GM06990 (cell line): ENCODE results near the gene GRAMD2A.
A peak's percentile ranks its signal among the peaks of the same experiment; 100 is the strongest.

ENCODE experiments used
- DNase-seq: peaks from one replicate; pipeline ENCODE4 v3.0.0-alpha.2; 2011; ENCODE audit not compliant: insufficient read length; ENCODE audit errors: extremely low read depth
- H3K27me3 ChIP-seq: replicated peaks from 2 replicates; pipeline ENCODE4 v1.6.0; 2011; ENCODE audit warnings: low read length; ENCODE audit not compliant: control insufficient read depth, insufficient read depth
- H3K36me3 ChIP-seq: 2 replicates; pipeline ENCODE4 v1.5.1; 2011; ENCODE audit warnings: low read length; ENCODE audit not compliant: control insufficient read depth, insufficient read depth
- H3K4me3 ChIP-seq: replicated peaks from 2 replicates; pipeline ENCODE4 v1.5.1; 2011; ENCODE audit warnings: low read depth, mild to moderate bottlenecking, control low read depth, low read length
- TF ChIP-seq, protein P1 (sequence below): IDR thresholded peaks from 2 replicates; pipeline ENCODE4 v1.5.1; 2011; ENCODE audit warnings: low read length, control low read depth, mild to moderate bottlenecking, inconsistent platforms; ENCODE audit not compliant: insufficient read depth, poor library complexity, severe bottlenecking

GRAMD2A gene

DNA sequence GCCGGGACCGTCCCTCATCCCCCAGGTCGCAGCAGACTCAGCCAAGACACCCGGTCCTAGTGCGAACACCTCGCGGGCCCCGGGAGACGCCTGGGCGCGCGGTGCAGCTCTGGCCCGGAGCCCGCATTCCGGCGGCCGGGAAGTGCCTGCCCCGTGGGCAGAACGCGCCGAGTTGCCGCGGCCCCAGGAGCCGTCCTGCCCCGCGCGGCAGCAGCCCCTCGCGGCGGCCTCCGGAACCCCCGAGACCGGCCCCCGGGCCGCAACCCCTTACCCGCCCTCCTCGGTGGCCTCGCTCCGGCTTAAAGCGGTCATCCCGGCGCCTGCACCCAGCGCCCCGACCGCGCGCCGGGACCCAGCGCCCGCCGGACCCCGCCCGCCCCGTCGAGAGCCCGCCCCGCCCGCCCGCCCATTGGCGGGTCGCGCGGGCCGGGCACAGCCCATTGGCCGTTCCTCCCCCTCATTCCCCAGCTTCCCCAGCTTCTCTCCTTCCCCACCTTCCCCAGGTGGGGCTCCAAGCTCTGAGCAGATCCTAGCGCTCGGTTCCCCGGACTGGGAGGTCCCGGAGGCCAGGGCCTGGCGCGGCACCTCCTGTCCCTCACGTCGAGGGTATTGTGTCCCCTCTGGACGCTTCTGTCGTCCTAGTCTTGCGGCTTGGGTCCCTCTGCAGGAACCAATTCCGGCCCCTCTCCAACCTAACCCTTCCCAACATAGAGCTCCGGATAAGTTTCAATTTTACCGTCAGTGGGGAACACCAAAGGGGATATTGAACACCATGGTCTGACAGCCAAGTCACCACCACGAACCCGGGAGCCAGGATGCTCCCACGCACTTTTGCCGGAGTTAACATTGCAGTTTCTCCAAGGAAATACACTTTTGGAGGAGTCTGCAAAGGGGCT lies at the start of gene GRAMD2A:
TSS of gene GRAMD2A (minus strand) at position 328 of the 896 bp plus-strand sequence.
- DNase-seq: peak; percentile 45
- Histone ChIP-seq H3K27me3 (no peaks in the 10 kb centered on the region), H3K36me3 (peaks cover 42% of the 10 kb centered on the region), H3K4me3 (no peak within 1 kb of the TSS)
- TF ChIP-seq, protein P1, sequence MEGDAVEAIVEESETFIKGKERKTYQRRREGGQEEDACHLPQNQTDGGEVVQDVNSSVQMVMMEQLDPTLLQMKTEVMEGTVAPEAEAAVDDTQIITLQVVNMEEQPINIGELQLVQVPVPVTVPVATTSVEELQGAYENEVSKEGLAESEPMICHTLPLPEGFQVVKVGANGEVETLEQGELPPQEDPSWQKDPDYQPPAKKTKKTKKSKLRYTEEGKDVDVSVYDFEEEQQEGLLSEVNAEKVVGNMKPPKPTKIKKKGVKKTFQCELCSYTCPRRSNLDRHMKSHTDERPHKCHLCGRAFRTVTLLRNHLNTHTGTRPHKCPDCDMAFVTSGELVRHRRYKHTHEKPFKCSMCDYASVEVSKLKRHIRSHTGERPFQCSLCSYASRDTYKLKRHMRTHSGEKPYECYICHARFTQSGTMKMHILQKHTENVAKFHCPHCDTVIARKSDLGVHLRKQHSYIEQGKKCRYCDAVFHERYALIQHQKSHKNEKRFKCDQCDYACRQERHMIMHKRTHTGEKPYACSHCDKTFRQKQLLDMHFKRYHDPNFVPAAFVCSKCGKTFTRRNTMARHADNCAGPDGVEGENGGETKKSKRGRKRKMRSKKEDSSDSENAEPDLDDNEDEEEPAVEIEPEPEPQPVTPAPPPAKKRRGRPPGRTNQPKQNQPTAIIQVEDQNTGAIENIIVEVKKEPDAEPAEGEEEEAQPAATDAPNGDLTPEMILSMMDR: no peak

GRCh38 chr15:72242775-72243370 lies 45.3 kb upstream of the GRAMD2A start:
- DNase-seq: no peak
- Histone ChIP-seq H3K36me3 (peaks cover 16% of the 10 kb centered on the region), H3K4me3 (no peak overlapping the region), H3K27me3 (no peaks in the 10 kb centered on the region)
- TF ChIP-seq, protein P1: no peak

- no peak overlapping the region for H3K4me3 ChIP-seq
- no peaks in the 10 kb centered on the region for H3K27me3 ChIP-seq
Observed at GRCh38 chr15:72239652-72240051, 42.1 kb upstream of the GRAMD2A start.

DNA sequence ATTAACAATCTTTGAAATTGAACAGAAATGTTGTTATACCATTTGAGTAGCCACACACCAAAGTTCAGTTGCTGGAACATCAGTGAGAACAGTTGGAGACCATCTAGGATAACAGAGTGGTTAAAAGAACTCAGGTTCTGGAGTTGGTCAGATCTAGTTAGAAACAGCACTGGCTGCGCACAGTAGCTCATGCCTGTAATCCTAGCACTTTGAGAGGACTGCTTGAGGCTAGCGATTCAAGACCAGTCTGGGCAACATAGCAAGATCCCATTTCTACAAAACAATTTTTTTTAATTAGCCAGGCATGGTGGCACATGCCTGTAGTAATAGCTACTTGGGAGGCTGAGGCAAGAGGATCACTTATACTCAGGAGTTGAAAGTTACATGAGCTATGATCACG lies 41.0 kb upstream of the GRAMD2A start:
- Histone ChIP-seq H3K27me3 (no peaks in the 10 kb centered on the region), H3K36me3 (peaks cover 16% of the 10 kb centered on the region), H3K4me3 (no peak overlapping the region)
- TF ChIP-seq, protein P1: no peak
- no peak for DNase-seq

More at GRCh38 chr15:72239652-72240051, 42.1 kb upstream of the GRAMD2A start:
- peaks cover 16% of the 10 kb centered on the region for H3K36me3 ChIP-seq
- TF ChIP-seq, protein P1: no peak
- DNase-seq: no peak

DNA sequence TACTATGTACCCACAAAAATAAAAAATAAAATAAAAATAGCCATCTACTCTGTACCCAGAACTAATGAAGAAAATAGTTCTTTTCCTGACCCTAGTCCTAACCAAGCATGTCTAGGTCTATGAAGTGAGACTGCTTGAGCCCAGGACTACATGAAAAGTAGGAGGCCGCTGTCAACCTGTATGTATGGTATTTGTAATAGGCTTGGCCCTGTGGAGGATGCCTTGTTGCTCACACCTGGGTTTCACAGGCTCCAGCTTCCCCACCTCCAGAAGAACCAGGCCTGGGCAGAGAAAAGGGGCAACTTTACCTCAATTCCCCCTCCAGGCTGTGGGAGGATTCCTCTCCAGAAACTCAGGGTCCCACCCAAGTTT lies 40.3 kb upstream of the GRAMD2A start:
- Histone ChIP-seq H3K4me3 (no peak overlapping the region), H3K27me3 (no peaks in the 10 kb centered on the region), H3K36me3 (peaks cover 13% of the 10 kb centered on the region)
- TF ChIP-seq, protein P1: no peak
- DNase-seq: no peak
